PFSK-1 (cell line): ENCODE results near the gene SNCAIP.

ENCODE experiments used
- POLR2AphosphoS5 ChIP-seq: IDR thresholded peaks from 2 replicates; pipeline ENCODE4 v1.6.1; 2012; ENCODE audit warnings: low read depth, mild to moderate bottlenecking, control low read depth, low read length, moderate library complexity
- REST ChIP-seq, 2 experiments: IDR thresholded peaks; 2 replicates each; pipeline versions ENCODE4 v1.6.1 to v1.8.0; 2011 to 2012; ENCODE audit warnings: low read depth in 2 of 2, low read length in 2 of 2, control low read depth in 1 of 2, inconsistent platforms in 1 of 2, mild to moderate bottlenecking in 1 of 2, moderate library complexity in 1 of 2; ENCODE audit not compliant: insufficient read depth in 1 of 2
- TAF1 ChIP-seq: IDR thresholded peaks from 2 replicates; pipeline ENCODE4 v1.6.1; 2012; ENCODE audit warnings: low read length, control low read depth, borderline replicate concordance; ENCODE audit not compliant: insufficient read depth

- no peak for TF ChIP-seq POLR2AphosphoS5
- no peak for TF ChIP-seq REST (IDR thresholded peaks at IDR 0.05; ENCODE audit: insufficient read depth in 1 of 2, low read depth in 2 of 2, low read length in 2 of 2)
- no peak for TF ChIP-seq TAF1
Measured at GRCh38 chr5:122405751-122406150, 93.7 kb downstream of the SNCAIP start.
